K562 (cell line): Measurements from ENCODE around the gene FAM43B. TPM values are rescaled to one million over a fixed set of nuclear protein-coding genes. Genes with fewer than 3 reads are reported as not detected.

Source experiments
- ARNT ChIP-seq, 2 experiments: fragments of 450-650 bp; IDR thresholded peaks; 2 replicates each; pipeline ENCODE4 v1.6.1; 2016; ENCODE audit warnings: mild to moderate bottlenecking in 1 of 2
- HDAC2 ChIP-seq: fragments of 450-650 bp; IDR thresholded peaks from 2 replicates; pipeline ENCODE4 v1.6.1; 2016; ENCODE audit warnings: mild to moderate bottlenecking
- JUND ChIP-seq, 2 experiments: IDR thresholded peaks; 2 replicates in 1 of 2; 3 replicates in 1 of 2; pipeline ENCODE4 v1.6.1; 2011; ENCODE audit warnings: borderline replicate concordance in 2 of 2, low read depth in 2 of 2, low read length in 2 of 2, improper control_type of control experiment in 1 of 2, missing biosample characterization in 1 of 2, missing genetic modification characterization in 1 of 2, missing genetic modification reagents in 1 of 2
- PHF21A ChIP-seq: fragments of 450-650 bp; IDR thresholded peaks from 2 replicates; pipeline ENCODE4 v1.6.1; 2017; ENCODE audit warnings: low read depth, borderline replicate concordance
- PHTF2 ChIP-seq: fragments of 250-450 bp; sonication (Bioruptor Pico); IDR thresholded peaks from 2 replicates; pipeline ENCODE4 v1.5.0; 2021; ENCODE audit warnings: mild to moderate bottlenecking
- POLR3G ChIP-seq: IDR thresholded peaks from 2 replicates; pipeline ENCODE4 v1.6.1; 2011; ENCODE audit not compliant: insufficient read length, insufficient replicate concordance; ENCODE audit errors: extremely low read depth
- RBBP5 ChIP-seq: fragments of 200-600 bp; sonication (generic); IDR thresholded peaks from 2 replicates; pipeline ENCODE4 v1.6.1; 2012; ENCODE audit warnings: borderline replicate concordance, mild to moderate bottlenecking, low read length, control low read depth, inconsistent platforms; ENCODE audit not compliant: insufficient read depth, poor library complexity, severe bottlenecking
- SPI1 ChIP-seq: IDR thresholded peaks from 2 replicates; pipeline ENCODE4 v1.6.1; 2011; ENCODE audit warnings: low read depth, low read length, control low read depth, borderline replicate concordance
- SRSF3 ChIP-seq: fragments of 200-400 bp; formaldehyde crosslinking; IDR thresholded peaks from 2 replicates; pipeline ENCODE4 v1.6.1; 2016; ENCODE audit warnings: mild to moderate bottlenecking, low read length, moderate library complexity; ENCODE audit not compliant: insufficient read depth
- TFAM ChIP-seq: fragments of 250-450 bp; sonication (Bioruptor Pico); conservative IDR thresholded peaks from 2 replicates; pipeline ENCODE4 v1.5.0; 2021; ENCODE audit warnings: mild to moderate bottlenecking, moderate library complexity
- ZNF143 ChIP-seq: sonication (generic); formaldehyde crosslinking; IDR thresholded peaks from 2 replicates; pipeline ENCODE4 v1.9.0; 2022; ENCODE audit warnings: mild to moderate bottlenecking, missing genetic modification reagents
- ZNF282 ChIP-seq: sonication (generic); formaldehyde crosslinking; IDR thresholded peaks from 2 replicates; pipeline ENCODE4 v1.8.1; 2023; ENCODE audit warnings: missing genetic modification reagents
- polyA plus RNA-seq, 8 experiments: library from polyadenylated mRNA; depleted of rRNA in 4 of 8; stranded (reverse) in 5 of 8; unstranded in 3 of 8; fragments of >200 nt; fragmentation: Nextera tagmentation in 2 of 8; fragmentation: Illumina TruSeq in 1 of 8; extraction: Ambion mirVana in 2 of 8; extraction: Trizol in 1 of 8; gene quantifications; 2 replicates each; pipeline versions ENCODE4 v1.2.1 to v1.2.3, GENCODE V29; 2011 to 2014; ENCODE audit warnings: inconsistent platforms in 1 of 8, missing spikeins in 1 of 8
- total RNA-seq, 7 experiments: library from RNA; depleted of rRNA in 6 of 7; stranded (reverse); fragments of >200 nt in 6 of 7; fragmentation: Illumina TruSeq in 2 of 7; extraction: Trizol in 2 of 7; gene quantifications; 2 replicates each; pipeline versions ENCODE4 v1.2.1 to v1.2.3, GENCODE V29; 2011 to 2021; ENCODE audit warnings: low replicate concordance in 1 of 7
- TF ChIP-seq, protein P1 (sequence below): fragments of 450-650 bp; IDR thresholded peaks from 2 replicates; pipeline ENCODE4 v1.6.1; 2016; ENCODE audit warnings: mild to moderate bottlenecking, moderate library complexity
- TF ChIP-seq, protein P2 (sequence below): fragments of 450-650 bp; IDR thresholded peaks from 2 replicates; pipeline ENCODE4 v1.6.1; 2016; ENCODE audit warnings: missing biosample characterization, missing genetic modification characterization

FAM43B gene
- total and polyA plus RNA-seq, 9 of the 15 experiments (the other 6 are each of a cell fraction or from before 2014, with no cell fraction given), result not detected

DNA sequence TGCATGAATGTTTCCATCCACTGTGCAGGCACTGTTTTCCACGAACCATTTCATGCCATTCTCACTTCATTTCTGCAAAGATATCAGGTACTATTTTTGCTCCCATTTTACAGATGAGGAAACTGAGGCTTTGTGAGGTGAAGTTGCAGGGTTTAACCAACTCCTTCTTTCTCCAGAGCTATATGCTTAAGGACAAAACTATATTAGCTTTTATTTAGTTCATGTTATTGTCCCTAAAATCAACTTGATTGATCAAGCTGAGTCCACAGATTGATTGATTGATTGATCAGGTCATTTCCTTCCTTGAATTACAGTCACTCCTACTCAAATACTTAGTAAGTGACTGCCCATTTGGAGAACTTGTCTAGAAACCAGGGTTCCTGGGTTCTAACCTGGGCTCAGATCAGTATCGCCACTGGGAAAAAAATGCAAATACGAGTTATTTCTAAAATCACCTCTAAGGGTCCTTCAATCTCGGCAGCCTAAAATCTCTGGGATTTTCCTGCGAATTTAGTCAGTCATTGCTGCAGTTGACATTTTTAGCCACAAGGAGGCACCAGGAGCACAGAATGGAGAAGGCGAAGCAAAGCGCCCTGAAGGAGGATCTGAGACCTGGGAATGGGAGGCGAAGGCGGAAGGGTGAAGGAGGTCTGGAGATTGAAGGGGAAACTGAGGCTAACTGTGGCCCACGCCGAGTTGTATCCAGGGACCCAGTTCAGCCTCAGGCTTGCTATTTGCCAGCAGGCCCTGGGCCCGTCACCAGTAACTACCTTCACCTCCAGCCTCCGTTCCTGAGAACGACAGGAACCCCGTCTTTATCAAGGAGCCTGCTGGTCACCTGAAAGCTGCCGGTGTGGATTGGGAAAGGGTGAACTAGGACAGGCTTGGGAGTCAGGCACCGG is 30.2 kb upstream of the FAM43B start (continued):
- peak; percentile 93 for TF ChIP-seq HDAC2
- TF ChIP-seq PHF21A, result peak; percentile 99
- no peak for TF ChIP-seq SRSF3
- TF ChIP-seq TFAM, result no peak
- TF ChIP-seq SPI1, result no peak
- TF ChIP-seq RBBP5, result no peak
- TF ChIP-seq, protein P1, sequence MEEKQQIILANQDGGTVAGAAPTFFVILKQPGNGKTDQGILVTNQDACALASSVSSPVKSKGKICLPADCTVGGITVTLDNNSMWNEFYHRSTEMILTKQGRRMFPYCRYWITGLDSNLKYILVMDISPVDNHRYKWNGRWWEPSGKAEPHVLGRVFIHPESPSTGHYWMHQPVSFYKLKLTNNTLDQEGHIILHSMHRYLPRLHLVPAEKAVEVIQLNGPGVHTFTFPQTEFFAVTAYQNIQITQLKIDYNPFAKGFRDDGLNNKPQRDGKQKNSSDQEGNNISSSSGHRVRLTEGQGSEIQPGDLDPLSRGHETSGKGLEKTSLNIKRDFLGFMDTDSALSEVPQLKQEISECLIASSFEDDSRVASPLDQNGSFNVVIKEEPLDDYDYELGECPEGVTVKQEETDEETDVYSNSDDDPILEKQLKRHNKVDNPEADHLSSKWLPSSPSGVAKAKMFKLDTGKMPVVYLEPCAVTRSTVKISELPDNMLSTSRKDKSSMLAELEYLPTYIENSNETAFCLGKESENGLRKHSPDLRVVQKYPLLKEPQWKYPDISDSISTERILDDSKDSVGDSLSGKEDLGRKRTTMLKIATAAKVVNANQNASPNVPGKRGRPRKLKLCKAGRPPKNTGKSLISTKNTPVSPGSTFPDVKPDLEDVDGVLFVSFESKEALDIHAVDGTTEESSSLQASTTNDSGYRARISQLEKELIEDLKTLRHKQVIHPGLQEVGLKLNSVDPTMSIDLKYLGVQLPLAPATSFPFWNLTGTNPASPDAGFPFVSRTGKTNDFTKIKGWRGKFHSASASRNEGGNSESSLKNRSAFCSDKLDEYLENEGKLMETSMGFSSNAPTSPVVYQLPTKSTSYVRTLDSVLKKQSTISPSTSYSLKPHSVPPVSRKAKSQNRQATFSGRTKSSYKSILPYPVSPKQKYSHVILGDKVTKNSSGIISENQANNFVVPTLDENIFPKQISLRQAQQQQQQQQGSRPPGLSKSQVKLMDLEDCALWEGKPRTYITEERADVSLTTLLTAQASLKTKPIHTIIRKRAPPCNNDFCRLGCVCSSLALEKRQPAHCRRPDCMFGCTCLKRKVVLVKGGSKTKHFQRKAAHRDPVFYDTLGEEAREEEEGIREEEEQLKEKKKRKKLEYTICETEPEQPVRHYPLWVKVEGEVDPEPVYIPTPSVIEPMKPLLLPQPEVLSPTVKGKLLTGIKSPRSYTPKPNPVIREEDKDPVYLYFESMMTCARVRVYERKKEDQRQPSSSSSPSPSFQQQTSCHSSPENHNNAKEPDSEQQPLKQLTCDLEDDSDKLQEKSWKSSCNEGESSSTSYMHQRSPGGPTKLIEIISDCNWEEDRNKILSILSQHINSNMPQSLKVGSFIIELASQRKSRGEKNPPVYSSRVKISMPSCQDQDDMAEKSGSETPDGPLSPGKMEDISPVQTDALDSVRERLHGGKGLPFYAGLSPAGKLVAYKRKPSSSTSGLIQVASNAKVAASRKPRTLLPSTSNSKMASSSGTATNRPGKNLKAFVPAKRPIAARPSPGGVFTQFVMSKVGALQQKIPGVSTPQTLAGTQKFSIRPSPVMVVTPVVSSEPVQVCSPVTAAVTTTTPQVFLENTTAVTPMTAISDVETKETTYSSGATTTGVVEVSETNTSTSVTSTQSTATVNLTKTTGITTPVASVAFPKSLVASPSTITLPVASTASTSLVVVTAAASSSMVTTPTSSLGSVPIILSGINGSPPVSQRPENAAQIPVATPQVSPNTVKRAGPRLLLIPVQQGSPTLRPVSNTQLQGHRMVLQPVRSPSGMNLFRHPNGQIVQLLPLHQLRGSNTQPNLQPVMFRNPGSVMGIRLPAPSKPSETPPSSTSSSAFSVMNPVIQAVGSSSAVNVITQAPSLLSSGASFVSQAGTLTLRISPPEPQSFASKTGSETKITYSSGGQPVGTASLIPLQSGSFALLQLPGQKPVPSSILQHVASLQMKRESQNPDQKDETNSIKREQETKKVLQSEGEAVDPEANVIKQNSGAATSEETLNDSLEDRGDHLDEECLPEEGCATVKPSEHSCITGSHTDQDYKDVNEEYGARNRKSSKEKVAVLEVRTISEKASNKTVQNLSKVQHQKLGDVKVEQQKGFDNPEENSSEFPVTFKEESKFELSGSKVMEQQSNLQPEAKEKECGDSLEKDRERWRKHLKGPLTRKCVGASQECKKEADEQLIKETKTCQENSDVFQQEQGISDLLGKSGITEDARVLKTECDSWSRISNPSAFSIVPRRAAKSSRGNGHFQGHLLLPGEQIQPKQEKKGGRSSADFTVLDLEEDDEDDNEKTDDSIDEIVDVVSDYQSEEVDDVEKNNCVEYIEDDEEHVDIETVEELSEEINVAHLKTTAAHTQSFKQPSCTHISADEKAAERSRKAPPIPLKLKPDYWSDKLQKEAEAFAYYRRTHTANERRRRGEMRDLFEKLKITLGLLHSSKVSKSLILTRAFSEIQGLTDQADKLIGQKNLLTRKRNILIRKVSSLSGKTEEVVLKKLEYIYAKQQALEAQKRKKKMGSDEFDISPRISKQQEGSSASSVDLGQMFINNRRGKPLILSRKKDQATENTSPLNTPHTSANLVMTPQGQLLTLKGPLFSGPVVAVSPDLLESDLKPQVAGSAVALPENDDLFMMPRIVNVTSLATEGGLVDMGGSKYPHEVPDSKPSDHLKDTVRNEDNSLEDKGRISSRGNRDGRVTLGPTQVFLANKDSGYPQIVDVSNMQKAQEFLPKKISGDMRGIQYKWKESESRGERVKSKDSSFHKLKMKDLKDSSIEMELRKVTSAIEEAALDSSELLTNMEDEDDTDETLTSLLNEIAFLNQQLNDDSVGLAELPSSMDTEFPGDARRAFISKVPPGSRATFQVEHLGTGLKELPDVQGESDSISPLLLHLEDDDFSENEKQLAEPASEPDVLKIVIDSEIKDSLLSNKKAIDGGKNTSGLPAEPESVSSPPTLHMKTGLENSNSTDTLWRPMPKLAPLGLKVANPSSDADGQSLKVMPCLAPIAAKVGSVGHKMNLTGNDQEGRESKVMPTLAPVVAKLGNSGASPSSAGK, result no peak
- TF ChIP-seq ZNF143 (CRISPR knock-in tag), result no peak
- no peak for TF ChIP-seq POLR3G
- peak; percentile 44; the same call in 1 of the 2 replicates for TF ChIP-seq JUND (IDR thresholded peaks at IDR 0.05; ENCODE audit: borderline replicate concordance, low read depth, low read length)
- TF ChIP-seq JUND (tag; IDR thresholded peaks at IDR 0.05; ENCODE audit: borderline replicate concordance, low read depth, low read length), result no peak; the same call in 2 of the 3 replicates
- no peak for TF ChIP-seq PHTF2 (CRISPR knock-in tag)
- TF ChIP-seq ZNF282 (CRISPR knock-in tag), result no peak
- TF ChIP-seq, protein P2, sequence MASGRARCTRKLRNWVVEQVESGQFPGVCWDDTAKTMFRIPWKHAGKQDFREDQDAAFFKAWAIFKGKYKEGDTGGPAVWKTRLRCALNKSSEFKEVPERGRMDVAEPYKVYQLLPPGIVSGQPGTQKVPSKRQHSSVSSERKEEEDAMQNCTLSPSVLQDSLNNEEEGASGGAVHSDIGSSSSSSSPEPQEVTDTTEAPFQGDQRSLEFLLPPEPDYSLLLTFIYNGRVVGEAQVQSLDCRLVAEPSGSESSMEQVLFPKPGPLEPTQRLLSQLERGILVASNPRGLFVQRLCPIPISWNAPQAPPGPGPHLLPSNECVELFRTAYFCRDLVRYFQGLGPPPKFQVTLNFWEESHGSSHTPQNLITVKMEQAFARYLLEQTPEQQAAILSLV (tag), result no peak
- TF ChIP-seq ARNT (IDR thresholded peaks at IDR 0.05), result no peak
